ENCODE measurements around the gene MGMT. TPM values are rescaled to one million over a fixed set of nuclear protein-coding genes. Genes with fewer than 3 reads are reported as not detected.

Gene MGMT
- total RNA-seq, 1 experiment from 2014 or later, result 11.5 TPM

- ATAC-seq (no peak), DNase-seq (ENCODE audit: low read depth, low spot score) (no peak)
- ChIA-PET POLR2A (no interaction called here), CTCF (no interaction called here), RAD21 (ENCODE audit: low non-redundant PET in 1 of 2, low total read pairs in 2 of 2, uncharacterized antibody in 2 of 2, unreplicated experiment in 2 of 2) (no interaction called here)
- Histone ChIP-seq H2AFZ (ENCODE audit: low read depth, low read length, poor library complexity, severe bottlenecking) (no peak overlapping the region), H3K4me1 (ENCODE audit: control insufficient read depth in 1 of 2, insufficient read depth in 2 of 2, low read length in 2 of 2) (no peaks in the 10 kb centered on the region), H3K9me3 (ENCODE audit: control insufficient read depth in 1 of 2, insufficient read depth in 1 of 2, low read depth in 1 of 2, low read length in 2 of 2) (peaks cover 46 to 47% of the 10 kb centered on the region in 2 experiments; a peak in 3 of 4 replicates), H3K36me3 (ENCODE audit: control insufficient read depth in 1 of 2, insufficient read depth in 2 of 2, low read length in 2 of 2) (no peaks in the 10 kb centered on the region), H3K4me2 (ENCODE audit: low read length) (no peak overlapping the region), H3K9ac (ENCODE audit: low read length) (no peak overlapping the region), H4K20me1 (ENCODE audit: insufficient read depth) (no peaks in the 10 kb centered on the region; the same call in 1 of the 2 replicates), H3K4me3 (replicated peaks in 1 of 2; ENCODE audit: low read depth in 1 of 2, low read length in 2 of 2) (no peak overlapping the region), H3K9me2 (ENCODE audit: insufficient read depth) (no peaks in the 10 kb centered on the region), H3K79me2 (ENCODE audit: insufficient read depth, low read length) (no peaks in the 10 kb centered on the region), H3K27ac (ENCODE audit: low read depth, low read length) (no peak overlapping the region), H3K27me3 (ENCODE audit: insufficient read depth, low read length) (no peaks in the 10 kb centered on the region)
- intact Hi-C loops (cut with micrococcal nuclease), result no loop called here
- BruUV-seq (replicated peaks), result no TSS peak
- no peak for TF ChIP-seq TCF7L2 (IDR thresholded peaks at IDR 0.05; ENCODE audit: borderline replicate concordance, extremely low read depth, insufficient read depth, insufficient read length)
- no peak for TF ChIP-seq RAD21 (IDR thresholded peaks at IDR 0.05; ENCODE audit: low read depth)
- TF ChIP-seq ELF1 (IDR thresholded peaks at IDR 0.05; ENCODE audit: borderline replicate concordance, low read depth), result no peak
- TF ChIP-seq FOSL1 (IDR thresholded peaks at IDR 0.05; ENCODE audit: low read depth), result no peak
- no peak for TF ChIP-seq SP1 (IDR thresholded peaks at IDR 0.05; ENCODE audit: low read depth)
Observed at GRCh38 chr10:129481641-129482040, 14.6 kb downstream of the MGMT start.

DNA sequence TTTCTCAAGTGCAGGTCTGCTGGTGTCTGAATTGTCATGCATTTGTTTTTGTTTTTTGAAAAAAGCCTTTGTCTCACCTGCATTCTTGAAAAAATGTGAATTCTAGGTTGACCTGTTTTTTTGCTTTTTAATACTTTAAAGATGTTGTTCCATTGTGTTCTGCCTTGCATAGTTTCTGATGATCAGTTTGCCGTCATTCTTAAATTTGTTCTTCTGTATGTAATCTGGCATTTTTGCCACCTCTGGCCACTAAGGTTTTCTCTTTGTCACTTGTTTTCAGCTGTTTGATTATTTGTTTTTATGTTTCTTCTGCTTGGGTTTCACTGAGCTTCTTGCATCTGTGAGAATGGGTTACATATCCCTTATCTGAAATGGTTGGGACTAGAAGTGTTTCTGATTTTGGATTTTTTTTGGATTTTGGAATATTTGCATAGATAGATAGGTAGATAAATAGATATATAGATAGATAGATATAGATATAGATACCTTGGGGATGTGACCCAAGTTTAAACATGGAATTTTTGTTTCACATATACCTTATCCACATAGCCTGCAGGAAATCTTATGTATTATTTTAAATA is 16.5 kb downstream of the MGMT start:
- no peaks in the 10 kb centered on the region for H3K79me2 ChIP-seq (ENCODE audit: insufficient read depth, low read length)
- POLR2A ChIA-PET, result no interaction called here
- RAD21 ChIA-PET (ENCODE audit: low non-redundant PET in 1 of 2, low total read pairs in 2 of 2, uncharacterized antibody in 2 of 2, unreplicated experiment in 2 of 2), result no interaction called here
- no peak overlapping the region for H3K4me3 ChIP-seq (replicated peaks in 1 of 2; ENCODE audit: low read depth in 1 of 2, low read length in 2 of 2)
- CTCF ChIA-PET, result no interaction called here
- DNase-seq (ENCODE audit: low read depth, low spot score) (no peak), ATAC-seq (no peak)
- BruUV-seq (replicated peaks), result no TSS peak
- no peak overlapping the region for H2AFZ ChIP-seq (ENCODE audit: low read depth, low read length, poor library complexity, severe bottlenecking)
- H3K4me2 ChIP-seq (ENCODE audit: low read length), result no peak overlapping the region
- H3K27me3 ChIP-seq (ENCODE audit: insufficient read depth, low read length), result no peaks in the 10 kb centered on the region
- no peaks in the 10 kb centered on the region for H4K20me1 ChIP-seq (ENCODE audit: insufficient read depth)
- H3K9me3 ChIP-seq (ENCODE audit: control insufficient read depth in 1 of 2, insufficient read depth in 1 of 2, low read depth in 1 of 2, low read length in 2 of 2), result peaks cover 31 to 50% of the 10 kb centered on the region in 2 experiments; a peak in 3 of 4 replicates
- TF ChIP-seq SRF (IDR thresholded peaks at IDR 0.05; ENCODE audit: low read depth) (no peak), CBX3 (IDR thresholded peaks at IDR 0.05; ENCODE audit: low read depth) (peak; percentile 58; the same call in 1 of the 2 replicates)
- H3K9me2 ChIP-seq (ENCODE audit: insufficient read depth), result no peaks in the 10 kb centered on the region
- no peaks in the 10 kb centered on the region for H3K4me1 ChIP-seq (ENCODE audit: control insufficient read depth in 1 of 2, insufficient read depth in 2 of 2, low read length in 2 of 2)
- H3K27ac ChIP-seq (ENCODE audit: low read depth, low read length), result no peak overlapping the region
- no peaks in the 10 kb centered on the region for H3K36me3 ChIP-seq (ENCODE audit: control insufficient read depth in 1 of 2, insufficient read depth in 2 of 2, low read length in 2 of 2)
- intact Hi-C loops (cut with micrococcal nuclease), result no loop called here
- H3K9ac ChIP-seq (ENCODE audit: low read length), result no peak overlapping the region
